Endothelial cell (in vitro differentiated cells): ENCODE data around the gene CAMLG. TPM values are rescaled to one million over a fixed set of nuclear protein-coding genes. Genes with fewer than 3 reads are reported as not detected.
A peak's percentile ranks its signal among the peaks of the same experiment; 100 is the strongest.
"Not testable (repeated sequence)": the region's sequence is repeated elsewhere in the genome, so short reads cannot be mapped to it uniquely, and the experiment has no call there.

Experiments used
- DNase-seq: peaks from one replicate; pipeline ENCODE4 v3.0.0; 2021; ENCODE audit warnings: low spot score
- H3K27ac Mint-ChIP-seq: one replicate; pipeline ENCODE4 v1.8.0; 2021; ENCODE audit warnings: mixed read lengths, inconsistent platforms; ENCODE audit not compliant: unreplicated experiment
- H3K27me3 Mint-ChIP-seq: one replicate; pipeline ENCODE4 v1.8.0; 2021; ENCODE audit warnings: mild to moderate bottlenecking, moderate library complexity, mixed read lengths, inconsistent platforms; ENCODE audit not compliant: unreplicated experiment
- H3K36me3 Mint-ChIP-seq: one replicate; pipeline ENCODE4 v1.8.0; 2021; ENCODE audit warnings: mild to moderate bottlenecking, low read depth, mixed read lengths, inconsistent platforms; ENCODE audit not compliant: unreplicated experiment
- H3K4me1 Mint-ChIP-seq: one replicate; pipeline ENCODE4 v1.8.0; 2021; ENCODE audit warnings: mild to moderate bottlenecking, mixed read lengths, inconsistent platforms; ENCODE audit not compliant: unreplicated experiment
- H3K4me3 Mint-ChIP-seq: one replicate; pipeline ENCODE4 v1.8.0; 2021; ENCODE audit warnings: mild to moderate bottlenecking, mixed read lengths, inconsistent platforms; ENCODE audit not compliant: unreplicated experiment
- H3K9me3 Mint-ChIP-seq: one replicate; pipeline ENCODE4 v1.8.0; 2021; ENCODE audit warnings: mixed read lengths, inconsistent platforms; ENCODE audit not compliant: unreplicated experiment
- CTCF ChIP-seq: fragments of 200-600 bp; sonication (generic); IDR thresholded peaks from one replicate; pipeline ENCODE4 v1.5.0; 2021; ENCODE audit warnings: antibody characterized with exemption; ENCODE audit not compliant: unreplicated experiment
- long read RNA-seq: library from polyadenylated mRNA; unstranded; transcript quantifications from one replicate; pipeline ENCODE4 v2.0.0, GENCODE V29; 2020; ENCODE audit not compliant: unreplicated experiment
- total RNA-seq: library from RNA; stranded (reverse); fragmentation: NEBNext Ultra II Directional; extraction: Animal tissue kit (Norgen Biotek cat#: 25700); gene quantifications from one replicate; pipeline ENCODE4 v1.2.1, GENCODE V29; 2021; ENCODE audit not compliant: unreplicated experiment

CAMLG gene
- total RNA-seq = 35.6 TPM
- long read RNA-seq, transcript CAMLG-201 (4 exons, 2,221 nt) = major isoform, 43 of 73 reads
- long read RNA-seq, partial matches to known transcripts = 17 of 73 reads
- long read RNA-seq, other reads (novel, unspliced or antisense) = 10 of 73 reads

GRCh38 chr5:134738133-134738962 lies at the start of gene CAMLG:
TSS of gene CAMLG (plus strand) at chr5:134738548. CDS start at chr5:134738621, 73 bp downstream.
- Mint-ChIP-seq H3K9me3 (no peaks in the 10 kb centered on the region), H3K4me1 (peaks cover 13% of the 10 kb centered on the region), H3K27me3 (peaks cover 6% of the 10 kb centered on the region), H3K27ac (peak within 1 kb of the TSS; percentile 96), H3K36me3 (peaks cover 8% of the 10 kb centered on the region), H3K4me3 (peak within 1 kb of the TSS; percentile 100)
- DNase-seq = peak; percentile 98
- TF ChIP-seq CTCF = peak; percentile 64

GRCh38 chr5:134690144-134690543 lies 48.2 kb upstream of the CAMLG start:
- H3K9me3 Mint-ChIP-seq, H3K4me3 Mint-ChIP-seq, H3K27me3 Mint-ChIP-seq, DNase-seq, H3K27ac Mint-ChIP-seq, H3K4me1 Mint-ChIP-seq: not testable (repeated sequence)
- peaks cover 26% of the 10 kb centered on the region for H3K36me3 Mint-ChIP-seq

- H3K9me3 Mint-ChIP-seq = no peaks in the 10 kb centered on the region
- no peaks in the 10 kb centered on the region for H3K27me3 Mint-ChIP-seq
- no peak overlapping the region for H3K4me3 Mint-ChIP-seq
- DNase-seq = no peak
- no peak for TF ChIP-seq CTCF
- H3K4me1 Mint-ChIP-seq = no peaks in the 10 kb centered on the region
- no peak overlapping the region for H3K27ac Mint-ChIP-seq
- H3K36me3 Mint-ChIP-seq = peaks cover 22% of the 10 kb centered on the region
These were observed 45.6 kb upstream of the CAMLG start for GRCh38 chr5:134692722-134693121.

- Mint-ChIP-seq H3K36me3 (peaks cover 14% of the 10 kb centered on the region), H3K27ac (no peak overlapping the region)
These were observed 30.0 kb upstream of the CAMLG start for GRCh38 chr5:134708301-134708700.

GRCh38 chr5:134714120-134714519 lies 24.2 kb upstream of the CAMLG start:
- H3K27me3 Mint-ChIP-seq = no peaks in the 10 kb centered on the region
- H3K4me3 Mint-ChIP-seq = no peak overlapping the region
- H3K9me3 Mint-ChIP-seq = no peaks in the 10 kb centered on the region
- H3K36me3 Mint-ChIP-seq = peaks cover 9% of the 10 kb centered on the region
- no peaks in the 10 kb centered on the region for H3K4me1 Mint-ChIP-seq
- no peak overlapping the region for H3K27ac Mint-ChIP-seq
- no peak for DNase-seq
- TF ChIP-seq CTCF = no peak

More at GRCh38 chr5:134708301-134708700, 30.0 kb upstream of the CAMLG start:
- Mint-ChIP-seq H3K9me3 (no peaks in the 10 kb centered on the region), H3K4me3 (no peak overlapping the region), H3K27me3 (no peaks in the 10 kb centered on the region), H3K4me1 (no peaks in the 10 kb centered on the region)
- DNase-seq = no peak
- no peak for TF ChIP-seq CTCF
